Measurements from ENCODE around the gene KLRK1. TPM values are rescaled to one million over a fixed set of nuclear protein-coding genes. Genes with fewer than 3 reads are reported as not detected.
"Not testable (repeated sequence)": the region's sequence is repeated elsewhere in the genome, so short reads cannot be mapped to it uniquely, and the experiment has no call there.

KLRK1 gene
- total RNA-seq, 1 experiment from 2014 or later = not detected

GRCh38 chr12:10388624-10389413 is 1.0 kb downstream of the KLRK1 start:
- H3K4me1 Mint-ChIP-seq (ENCODE audit: low read depth, unreplicated experiment) = peaks cover 24% of the 10 kb centered on the region
- CTCF ChIA-PET = no interaction called here
- BruUV-seq (replicated peaks) = no TSS peak
- H3K36me3 Mint-ChIP-seq (ENCODE audit: insufficient read depth, unreplicated experiment) = no peaks in the 10 kb centered on the region
- H3K4me3 Mint-ChIP-seq (ENCODE audit: low read depth, unreplicated experiment) = no peak overlapping the region
- intact Hi-C loops (cut with micrococcal nuclease; ENCODE audit: unreplicated experiment) = no loop called here
- no peak overlapping the region for H3K27ac Mint-ChIP-seq (ENCODE audit: unreplicated experiment)
- H3K27me3 Mint-ChIP-seq (ENCODE audit: unreplicated experiment) = no peaks in the 10 kb centered on the region
- DNase-seq = no peak
- no peak for TF ChIP-seq CTCF (IDR thresholded peaks at IDR 0.05; ENCODE audit: unreplicated experiment)
- no peaks in the 10 kb centered on the region for H3K9me3 Mint-ChIP-seq (ENCODE audit: low read depth, unreplicated experiment)

- H3K27ac Mint-ChIP-seq (ENCODE audit: unreplicated experiment); H3K9me3 Mint-ChIP-seq (ENCODE audit: low read depth, unreplicated experiment); H3K4me3 Mint-ChIP-seq (ENCODE audit: low read depth, unreplicated experiment); intact Hi-C loops (cut with micrococcal nuclease; ENCODE audit: unreplicated experiment); CTCF ChIA-PET; DNase-seq; BruUV-seq (replicated peaks); H3K27me3 Mint-ChIP-seq (ENCODE audit: unreplicated experiment); H3K36me3 Mint-ChIP-seq (ENCODE audit: insufficient read depth, unreplicated experiment): not testable (repeated sequence)
- H3K4me1 Mint-ChIP-seq (ENCODE audit: low read depth, unreplicated experiment) = peaks cover 19% of the 10 kb centered on the region
These were observed 2.3 kb downstream of the KLRK1 start for GRCh38 chr12:10387498-10387897.

GRCh38 chr12:10386857-10387256 is 3.0 kb downstream of the KLRK1 start:
- H3K36me3 Mint-ChIP-seq (ENCODE audit: insufficient read depth, unreplicated experiment) = no peaks in the 10 kb centered on the region
- H3K27me3 Mint-ChIP-seq (ENCODE audit: unreplicated experiment) = no peaks in the 10 kb centered on the region
- intact Hi-C loops (cut with micrococcal nuclease; ENCODE audit: unreplicated experiment) = no loop called here
- DNase-seq = no peak
- no peak for TF ChIP-seq CTCF (IDR thresholded peaks at IDR 0.05; ENCODE audit: unreplicated experiment)
- no peak overlapping the region for H3K4me3 Mint-ChIP-seq (ENCODE audit: low read depth, unreplicated experiment)
- CTCF ChIA-PET = no interaction called here
- BruUV-seq (replicated peaks) = no TSS peak
- peaks cover 15% of the 10 kb centered on the region for H3K4me1 Mint-ChIP-seq (ENCODE audit: low read depth, unreplicated experiment)
- no peak overlapping the region for H3K27ac Mint-ChIP-seq (ENCODE audit: unreplicated experiment)
- H3K9me3 Mint-ChIP-seq (ENCODE audit: low read depth, unreplicated experiment) = no peaks in the 10 kb centered on the region

- intact Hi-C loops (cut with micrococcal nuclease; ENCODE audit: unreplicated experiment) = no loop called here
- CTCF ChIA-PET = interaction anchor here (0.6 kb wide), 2 partner anchors 25 to 128 kb away, joined by 4 read pairs; no protein-coding TSS in a partner anchor
- DNase-seq = no peak
- Mint-ChIP-seq H3K27ac (ENCODE audit: unreplicated experiment) (peak overlapping the region; percentile 55), H3K9me3 (ENCODE audit: low read depth, unreplicated experiment) (peaks cover 3% of the 10 kb centered on the region), H3K4me1 (ENCODE audit: low read depth, unreplicated experiment) (peaks cover 15% of the 10 kb centered on the region), H3K27me3 (ENCODE audit: unreplicated experiment) (no peaks in the 10 kb centered on the region), H3K36me3 (ENCODE audit: insufficient read depth, unreplicated experiment) (no peaks in the 10 kb centered on the region), H3K4me3 (ENCODE audit: low read depth, unreplicated experiment) (no peak overlapping the region)
- no TSS peak for BruUV-seq (replicated peaks)
- no peak for TF ChIP-seq CTCF (IDR thresholded peaks at IDR 0.05; ENCODE audit: unreplicated experiment)
These were observed 4.7 kb downstream of the KLRK1 start for GRCh38 chr12:10385166-10385613.

GRCh38 chr12:10384191-10384590 is 5.7 kb downstream of the KLRK1 start:
- H3K27ac Mint-ChIP-seq (ENCODE audit: unreplicated experiment) = no peak overlapping the region
- no TSS peak for BruUV-seq (replicated peaks)

More at GRCh38 chr12:10384191-10384590, 5.7 kb downstream of the KLRK1 start:
- no peak overlapping the region for H3K4me3 Mint-ChIP-seq (ENCODE audit: low read depth, unreplicated experiment)
- intact Hi-C loops (cut with micrococcal nuclease; ENCODE audit: unreplicated experiment) = no loop called here
- CTCF ChIA-PET = no interaction called here
- no peaks in the 10 kb centered on the region for H3K27me3 Mint-ChIP-seq (ENCODE audit: unreplicated experiment)
- peaks cover 3% of the 10 kb centered on the region for H3K9me3 Mint-ChIP-seq (ENCODE audit: low read depth, unreplicated experiment)
- TF ChIP-seq CTCF (IDR thresholded peaks at IDR 0.05; ENCODE audit: unreplicated experiment) = no peak
- DNase-seq = no peak
- H3K36me3 Mint-ChIP-seq (ENCODE audit: insufficient read depth, unreplicated experiment) = no peaks in the 10 kb centered on the region
- H3K4me1 Mint-ChIP-seq (ENCODE audit: low read depth, unreplicated experiment) = peaks cover 15% of the 10 kb centered on the region
